ENCODE results near the gene ABCA12. TPM values are rescaled to one million over a fixed set of nuclear protein-coding genes. Genes with fewer than 3 reads are reported as not detected.

The ABCA12 gene
- total RNA-seq, 1 experiment from 2014 or later, result not detected

GRCh38 chr2:215186021-215186420, 47.6 kb upstream of the ABCA12 start:
- H3K4me3 ChIP-seq (ENCODE audit: low read depth, low read length), result no peak overlapping the region
- BruUV-seq (replicated peaks), result no TSS peak
- Mint-ChIP-seq H3K4me1 (ENCODE audit: low read depth, unreplicated experiment) (no peaks in the 10 kb centered on the region), H3K9me3 (ENCODE audit: unreplicated experiment) (peaks cover 10% of the 10 kb centered on the region), H3K4me3 (ENCODE audit: unreplicated experiment) (no peak overlapping the region), H3K36me3 (ENCODE audit: insufficient read depth, unreplicated experiment) (no peaks in the 10 kb centered on the region), H3K27ac (ENCODE audit: unreplicated experiment) (no peak overlapping the region), H3K27me3 (ENCODE audit: insufficient read depth, unreplicated experiment) (no peaks in the 10 kb centered on the region)
- no peaks in the 10 kb centered on the region for H3K36me3 ChIP-seq (ENCODE audit: control insufficient read depth, insufficient read depth, low read length)
- no peaks in the 10 kb centered on the region for H3K4me1 ChIP-seq
- intact Hi-C loops (cut with micrococcal nuclease; ENCODE audit: unreplicated experiment), result no loop called here
- ChIA-PET CTCF (no interaction called here), POLR2A (no interaction called here)
- no peak for TF ChIP-seq CTCF (IDR thresholded peaks at IDR 0.05; ENCODE audit: insufficient read depth in 1 of 2, low read depth in 1 of 2, low read length in 1 of 2, severe bottlenecking in 1 of 2, unreplicated experiment in 1 of 2)
- H3K9me3 ChIP-seq, result no peaks in the 10 kb centered on the region
- H3K27me3 ChIP-seq (replicated peaks; ENCODE audit: control insufficient read depth, insufficient read depth, low read length), result peaks cover 2% of the 10 kb centered on the region; the same call in 1 of the 2 replicates
- no peak for DNase-seq

GRCh38 chr2:215178121-215178520, 39.7 kb upstream of the ABCA12 start:
- no peak overlapping the region for H3K4me3 Mint-ChIP-seq (ENCODE audit: unreplicated experiment)
- H3K4me1 ChIP-seq, result no peaks in the 10 kb centered on the region
- no peak for DNase-seq
- intact Hi-C loops (cut with micrococcal nuclease; ENCODE audit: unreplicated experiment), result no loop called here
- no peaks in the 10 kb centered on the region for H3K36me3 Mint-ChIP-seq (ENCODE audit: insufficient read depth, unreplicated experiment)
- H3K9me3 Mint-ChIP-seq (ENCODE audit: unreplicated experiment), result peaks cover 9% of the 10 kb centered on the region
- H3K4me1 Mint-ChIP-seq (ENCODE audit: low read depth, unreplicated experiment), result no peaks in the 10 kb centered on the region
- TF ChIP-seq CTCF (IDR thresholded peaks at IDR 0.05; ENCODE audit: insufficient read depth in 1 of 2, low read depth in 1 of 2, low read length in 1 of 2, severe bottlenecking in 1 of 2, unreplicated experiment in 1 of 2), result no peak
- H3K9me3 ChIP-seq, result no peaks in the 10 kb centered on the region
- H3K36me3 ChIP-seq (ENCODE audit: control insufficient read depth, insufficient read depth, low read length), result no peaks in the 10 kb centered on the region
- ChIA-PET CTCF (no interaction called here), POLR2A (no interaction called here)
- H3K27ac Mint-ChIP-seq (ENCODE audit: unreplicated experiment), result no peak overlapping the region
- H3K27me3 ChIP-seq (replicated peaks; ENCODE audit: control insufficient read depth, insufficient read depth, low read length), result peaks cover 2% of the 10 kb centered on the region; the same call in 1 of the 2 replicates
- BruUV-seq (replicated peaks), result no TSS peak
- no peak overlapping the region for H3K4me3 ChIP-seq (ENCODE audit: low read depth, low read length)
- peaks cover 2% of the 10 kb centered on the region for H3K27me3 Mint-ChIP-seq (ENCODE audit: insufficient read depth, unreplicated experiment)

GRCh38 chr2:215171796-215172195, 33.4 kb upstream of the ABCA12 start:
- POLR2A ChIA-PET, result no interaction called here
- CTCF ChIA-PET, result no interaction called here

More at GRCh38 chr2:215171796-215172195, 33.4 kb upstream of the ABCA12 start:
- intact Hi-C loops (cut with micrococcal nuclease; ENCODE audit: unreplicated experiment), result no loop called here
- Histone ChIP-seq H3K36me3 (ENCODE audit: control insufficient read depth, insufficient read depth, low read length) (no peaks in the 10 kb centered on the region), H3K4me3 (ENCODE audit: low read depth, low read length) (no peak overlapping the region), H3K9me3 (no peaks in the 10 kb centered on the region), H3K4me1 (no peaks in the 10 kb centered on the region), H3K27me3 (replicated peaks; ENCODE audit: control insufficient read depth, insufficient read depth, low read length) (no peaks in the 10 kb centered on the region)
- Mint-ChIP-seq H3K27ac (ENCODE audit: unreplicated experiment) (no peak overlapping the region), H3K9me3 (ENCODE audit: unreplicated experiment) (no peaks in the 10 kb centered on the region), H3K27me3 (ENCODE audit: insufficient read depth, unreplicated experiment) (no peaks in the 10 kb centered on the region), H3K36me3 (ENCODE audit: insufficient read depth, unreplicated experiment) (no peaks in the 10 kb centered on the region), H3K4me1 (ENCODE audit: low read depth, unreplicated experiment) (no peaks in the 10 kb centered on the region), H3K4me3 (ENCODE audit: unreplicated experiment) (no peak overlapping the region)
- no peak for DNase-seq
- no TSS peak for BruUV-seq (replicated peaks)
- TF ChIP-seq CTCF (IDR thresholded peaks at IDR 0.05; ENCODE audit: insufficient read depth in 1 of 2, low read depth in 1 of 2, low read length in 1 of 2, severe bottlenecking in 1 of 2, unreplicated experiment in 1 of 2), result no peak
